EL (cell line): ENCODE data around the gene PNMA6E.
A peak's percentile ranks its signal among the peaks of the same experiment; 100 is the strongest.

ENCODE experiments used
- DNase-seq: peaks from one replicate; pipeline ENCODE4 v3.0.0-alpha.2; 2016

Gene PNMA6E

GRCh38 chrX:153434801-153435200 lies 33.7 kb upstream of the PNMA6E start:
- no peak for DNase-seq

- DNase-seq, result no peak
Measured at GRCh38 chrX:153433781-153434285, 32.7 kb upstream of the PNMA6E start.

- DNase-seq, result no peak
Measured at GRCh38 chrX:153433161-153433680, 32.1 kb upstream of the PNMA6E start.

GRCh38 chrX:153430796-153431195 lies 29.6 kb upstream of the PNMA6E start:
- no peak for DNase-seq

- no peak for DNase-seq
Measured at GRCh38 chrX:153426204-153426603, 25.1 kb upstream of the PNMA6E start.

- no peak for DNase-seq
Measured at GRCh38 chrX:153423652-153424051, 22.5 kb upstream of the PNMA6E start.

- no peak for DNase-seq
Measured at GRCh38 chrX:153421856-153422255, 20.7 kb upstream of the PNMA6E start.

GRCh38 chrX:153420851-153421599 lies 19.9 kb upstream of the PNMA6E start:
- no peak for DNase-seq

- no peak for DNase-seq
Measured at GRCh38 chrX:153417637-153418036, 16.5 kb upstream of the PNMA6E start.

- no peak for DNase-seq
Measured at GRCh38 chrX:153416781-153417450, 15.8 kb upstream of the PNMA6E start.

GRCh38 chrX:153414856-153415510 lies 13.8 kb upstream of the PNMA6E start:
- no peak for DNase-seq

GRCh38 chrX:153413731-153414130 lies 12.6 kb upstream of the PNMA6E start:
- DNase-seq, result no peak

- no peak for DNase-seq
Measured at GRCh38 chrX:153412746-153413720, 11.9 kb upstream of the PNMA6E start.

GRCh38 chrX:153411988-153412574 lies 10.9 kb upstream of the PNMA6E start:
- DNase-seq, result no peak

- peak; percentile 34 for DNase-seq
Measured at GRCh38 chrX:153411255-153411987, 10.3 kb upstream of the PNMA6E start, which contains the start of gene ZFP92. Gene ZFP92, plus strand, starts transcription at chrX:153411472. Its CDS starts 6,851 bp downstream, at chrX:153418323.

- no peak for DNase-seq
Measured at GRCh38 chrX:153410888-153411254, 9.7 kb upstream of the PNMA6E start.

- DNase-seq, result no peak
Measured at GRCh38 chrX:153410373-153410772, 9.2 kb upstream of the PNMA6E start.

- no peak for DNase-seq
Measured at GRCh38 chrX:153409414-153410101, 8.4 kb upstream of the PNMA6E start.

- DNase-seq, result no peak
Measured at GRCh38 chrX:153408871-153409351, 7.8 kb upstream of the PNMA6E start.

- no peak for DNase-seq
Measured at GRCh38 chrX:153408221-153408721, 7.1 kb upstream of the PNMA6E start.
